ENCODE data around the gene MBNL1.

GRCh38 chr3:152374262-152374990, 105.7 kb downstream of the MBNL1 start:
- TF ChIP-seq CTCF (IDR thresholded peaks at IDR 0.05) (peak in 1 of 12 donors; percentile 4), POLR2A (IDR thresholded peaks at IDR 0.05) (no peak)
